Fibroblast of lung (primary cell): ENCODE data around the gene MSH3. TPM values are rescaled to one million over a fixed set of nuclear protein-coding genes. Genes with fewer than 3 reads are reported as not detected.

Source experiments
- DNase-seq, 2 donors: peaks; one replicate each; pipeline versions ENCODE4 v3.0.0 to v3.0.0-alpha.2; 2010; ENCODE audit warnings: low read depth in 2 of 2
- H2AFZ ChIP-seq: 2 replicates; pipeline ENCODE4 v1.5.1; 2012; ENCODE audit warnings: low read length, control low read depth, inconsistent platforms
- H3K27ac ChIP-seq: 2 replicates; pipeline ENCODE4 v1.5.1; 2011; ENCODE audit warnings: low read length, control low read depth; ENCODE audit not compliant: insufficient read depth
- H3K27me3 ChIP-seq: 2 replicates; pipeline ENCODE4 v1.5.1; 2011; ENCODE audit warnings: mild to moderate bottlenecking, low read length; ENCODE audit not compliant: control insufficient read depth, insufficient read depth
- H3K36me3 ChIP-seq: 2 replicates; pipeline ENCODE4 v1.5.1; 2011; ENCODE audit warnings: low read length; ENCODE audit not compliant: control insufficient read depth, insufficient read depth
- H3K4me1 ChIP-seq: 2 replicates; pipeline ENCODE4 v1.5.1; 2011; ENCODE audit warnings: low read length; ENCODE audit not compliant: control insufficient read depth, insufficient read depth; ENCODE audit errors: extremely low read depth
- H3K4me2 ChIP-seq: 2 replicates; pipeline ENCODE4 v1.5.1; 2011; ENCODE audit warnings: low read length, control low read depth; ENCODE audit not compliant: insufficient read depth; ENCODE audit errors: extremely low read depth
- H3K4me3 ChIP-seq, 4 experiments: fragments of 200-600 bp in 1 of 4; sonication (generic) in 1 of 4; replicated peaks in 1 of 4; 2 replicates each; pipeline ENCODE4 v1.5.1; 2011 to 2016; ENCODE audit warnings: low read length in 4 of 4, low read depth in 3 of 4, mild to moderate bottlenecking in 3 of 4, control low read depth in 2 of 4, inconsistent platforms in 1 of 4, mixed read lengths in 1 of 4; ENCODE audit not compliant: insufficient read depth in 1 of 4; ENCODE audit errors: control extremely low read depth in 1 of 4
- H3K79me2 ChIP-seq: 2 replicates; pipeline ENCODE4 v1.5.1; 2012; ENCODE audit warnings: mild to moderate bottlenecking, low read length, inconsistent platforms; ENCODE audit not compliant: control insufficient read depth, insufficient read depth
- H3K9ac ChIP-seq: 2 replicates; pipeline ENCODE4 v1.5.1; 2011; ENCODE audit warnings: mild to moderate bottlenecking, low read length, control low read depth; ENCODE audit not compliant: insufficient read depth
- H3K9me3 ChIP-seq: 2 replicates; pipeline ENCODE4 v1.5.1; 2012; ENCODE audit warnings: low read depth, low read length; ENCODE audit not compliant: control insufficient read depth, insufficient read depth
- H4K20me1 ChIP-seq: 2 replicates; pipeline ENCODE4 v1.5.1; 2011; ENCODE audit warnings: low read length; ENCODE audit not compliant: control insufficient read depth, insufficient read depth; ENCODE audit errors: extremely low read depth
- EZH2 ChIP-seq: IDR thresholded peaks from 2 replicates; pipeline ENCODE4 v1.5.1; 2012; ENCODE audit warnings: low read length, control low read depth, mild to moderate bottlenecking; ENCODE audit errors: missing control alignments
- polyA plus RNA-seq, 2 donors: library from polyadenylated mRNA; depleted of rRNA in 1 of 2; stranded (reverse) in 1 of 2; unstranded in 1 of 2; fragments of >200 nt; gene quantifications; 2 replicates each; pipeline ENCODE4 v1.2.1, GENCODE V29; 2011 to 2012; ENCODE audit warnings: missing spikeins in 1 of 2
- total RNA-seq: library from RNA; depleted of rRNA; stranded (reverse); fragments of >200 nt; gene quantifications from 2 replicates; pipeline ENCODE4 v1.2.1, GENCODE V29; 2014
- TF ChIP-seq, protein P1 (sequence below), 2 donors: IDR thresholded peaks in 1 of 2; conservative IDR thresholded peaks in 1 of 2; 1 replicate in 1 of 2; 2 replicates in 1 of 2; pipeline ENCODE4 v1.5.1; 2011 to 2012; ENCODE audit warnings: low read length in 2 of 2, control low read depth in 1 of 2, inconsistent platforms in 1 of 2, low read depth in 1 of 2, mild to moderate bottlenecking in 1 of 2

MSH3 gene
- total and polyA plus RNA-seq, 2 donors (not counting 1 experiment from before 2014, with no cell fraction given), result 9.1 to 14.4 TPM

DNA sequence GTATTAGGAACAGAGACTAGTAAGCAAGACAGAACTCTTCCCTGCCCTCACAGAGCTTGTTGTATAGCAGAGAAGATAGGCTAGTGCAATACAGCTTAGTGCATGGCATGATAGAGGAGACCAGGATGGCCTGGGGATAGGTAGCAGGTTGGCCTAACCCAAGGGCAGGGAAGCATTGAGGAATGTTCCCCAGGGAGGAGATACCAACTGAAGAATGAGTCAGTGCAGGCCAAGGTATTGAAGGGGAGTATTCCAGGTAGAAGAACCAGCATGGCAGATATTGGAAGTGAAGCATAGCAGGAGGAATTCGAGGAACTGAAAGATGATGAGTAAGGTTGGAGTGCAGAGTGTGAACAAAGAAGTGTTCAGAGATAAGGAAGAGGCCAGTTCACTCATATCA, 138.9 kb downstream of the MSH3 start:
- H3K36me3 ChIP-seq, result no peaks in the 10 kb centered on the region
- no peak overlapping the region for H3K4me2 ChIP-seq
- no peak for TF ChIP-seq EZH2
- TF ChIP-seq, protein P1, sequence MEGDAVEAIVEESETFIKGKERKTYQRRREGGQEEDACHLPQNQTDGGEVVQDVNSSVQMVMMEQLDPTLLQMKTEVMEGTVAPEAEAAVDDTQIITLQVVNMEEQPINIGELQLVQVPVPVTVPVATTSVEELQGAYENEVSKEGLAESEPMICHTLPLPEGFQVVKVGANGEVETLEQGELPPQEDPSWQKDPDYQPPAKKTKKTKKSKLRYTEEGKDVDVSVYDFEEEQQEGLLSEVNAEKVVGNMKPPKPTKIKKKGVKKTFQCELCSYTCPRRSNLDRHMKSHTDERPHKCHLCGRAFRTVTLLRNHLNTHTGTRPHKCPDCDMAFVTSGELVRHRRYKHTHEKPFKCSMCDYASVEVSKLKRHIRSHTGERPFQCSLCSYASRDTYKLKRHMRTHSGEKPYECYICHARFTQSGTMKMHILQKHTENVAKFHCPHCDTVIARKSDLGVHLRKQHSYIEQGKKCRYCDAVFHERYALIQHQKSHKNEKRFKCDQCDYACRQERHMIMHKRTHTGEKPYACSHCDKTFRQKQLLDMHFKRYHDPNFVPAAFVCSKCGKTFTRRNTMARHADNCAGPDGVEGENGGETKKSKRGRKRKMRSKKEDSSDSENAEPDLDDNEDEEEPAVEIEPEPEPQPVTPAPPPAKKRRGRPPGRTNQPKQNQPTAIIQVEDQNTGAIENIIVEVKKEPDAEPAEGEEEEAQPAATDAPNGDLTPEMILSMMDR (conservative IDR thresholded peaks at IDR 0.05 in 1 of 2, IDR thresholded peaks at IDR 0.05 in 1 of 2; ENCODE audit: low read depth in 1 of 2, low read length in 2 of 2), result no peak
- no peak overlapping the region for H3K27ac ChIP-seq
- no peaks in the 10 kb centered on the region for H3K27me3 ChIP-seq
- no peaks in the 10 kb centered on the region for H4K20me1 ChIP-seq
- H3K4me3 ChIP-seq, result no peak overlapping the region
- no peak overlapping the region for H3K9ac ChIP-seq
- no peaks in the 10 kb centered on the region for H3K9me3 ChIP-seq
- H2AFZ ChIP-seq, result no peak overlapping the region
- no peak for DNase-seq
- H3K79me2 ChIP-seq, result no peaks in the 10 kb centered on the region
- H3K4me1 ChIP-seq, result no peaks in the 10 kb centered on the region

DNA sequence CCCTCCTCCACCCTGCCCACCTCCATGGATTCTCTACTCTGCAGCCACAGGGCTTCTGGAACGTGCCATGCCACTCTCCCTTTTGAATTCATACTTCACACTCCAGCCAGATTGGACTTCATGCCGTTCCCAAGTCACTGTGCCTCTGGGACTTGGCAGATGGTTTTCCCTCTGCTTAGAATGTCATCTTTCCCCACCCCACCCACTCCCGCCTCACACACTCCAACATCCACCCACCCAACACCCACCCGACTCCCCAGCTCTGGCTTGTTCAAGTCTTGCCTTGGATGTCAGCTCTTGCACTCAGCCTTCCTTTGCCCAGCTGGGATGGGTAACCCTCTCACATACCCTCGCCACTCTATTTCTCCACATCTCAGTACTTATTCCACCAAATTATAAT, 142.4 kb downstream of the MSH3 start:
- no peak overlapping the region for H3K27ac ChIP-seq
- no peaks in the 10 kb centered on the region for H4K20me1 ChIP-seq
- H2AFZ ChIP-seq, result no peak overlapping the region
- TF ChIP-seq, protein P1 (conservative IDR thresholded peaks at IDR 0.05 in 1 of 2, IDR thresholded peaks at IDR 0.05 in 1 of 2; ENCODE audit: low read depth in 1 of 2, low read length in 2 of 2), result no peak
- TF ChIP-seq EZH2, result no peak
- no peak for DNase-seq
- no peak overlapping the region for H3K4me2 ChIP-seq
- H3K9ac ChIP-seq, result no peak overlapping the region
- H3K27me3 ChIP-seq, result no peaks in the 10 kb centered on the region
- no peaks in the 10 kb centered on the region for H3K36me3 ChIP-seq
- no peak overlapping the region for H3K4me3 ChIP-seq
- H3K4me1 ChIP-seq, result no peaks in the 10 kb centered on the region
- H3K79me2 ChIP-seq, result no peaks in the 10 kb centered on the region
- no peaks in the 10 kb centered on the region for H3K9me3 ChIP-seq

DNA sequence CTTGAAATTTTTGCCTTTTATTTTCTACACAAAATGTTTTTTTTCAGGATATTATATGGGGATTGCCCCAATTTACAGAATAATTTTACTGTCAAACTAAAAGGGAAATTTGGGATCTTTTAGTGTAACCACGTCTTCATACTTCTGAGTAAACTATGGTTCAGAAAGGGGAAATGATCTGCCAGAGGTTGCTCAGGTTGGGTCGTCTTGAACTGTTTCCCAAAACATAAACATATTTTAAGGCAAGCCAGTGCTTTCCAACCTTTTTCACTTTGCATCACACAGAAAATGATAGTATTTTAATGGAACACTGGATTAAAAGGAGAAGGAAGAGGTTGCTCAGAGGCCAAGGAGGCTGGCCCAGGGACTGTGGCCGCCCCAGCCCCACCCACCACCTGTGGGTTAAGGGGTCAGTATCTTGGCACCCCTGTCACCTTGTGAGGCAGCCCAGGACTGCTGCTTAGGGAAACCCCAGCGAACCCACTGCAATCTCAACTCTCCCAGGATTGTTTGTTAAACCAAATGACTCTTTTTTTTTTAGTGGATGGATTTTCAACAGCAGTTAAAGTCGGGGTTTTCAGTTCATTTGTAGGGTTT, 143.1 kb downstream of the MSH3 start:
- Histone ChIP-seq H3K4me1 (no peaks in the 10 kb centered on the region), H3K27me3 (no peaks in the 10 kb centered on the region), H4K20me1 (no peaks in the 10 kb centered on the region), H3K9me3 (no peaks in the 10 kb centered on the region), H3K79me2 (no peaks in the 10 kb centered on the region), H2AFZ (no peak overlapping the region), H3K4me3 (no peak overlapping the region), H3K9ac (no peak overlapping the region), H3K36me3 (no peaks in the 10 kb centered on the region), H3K4me2 (no peak overlapping the region), H3K27ac (no peak overlapping the region)
- DNase-seq, result no peak
- no peak for TF ChIP-seq EZH2
- TF ChIP-seq, protein P1 (conservative IDR thresholded peaks at IDR 0.05 in 1 of 2, IDR thresholded peaks at IDR 0.05 in 1 of 2; ENCODE audit: low read depth in 1 of 2, low read length in 2 of 2), result no peak
